Transverse colon (tissue), 4 donors: Measurements from ENCODE around the gene CHN1. TPM values are rescaled to one million over a fixed set of nuclear protein-coding genes. Genes with fewer than 3 reads are reported as not detected.

Experiments used
- DNase-seq: peaks from one replicate; pipeline ENCODE4 v3.0.0-alpha.2; 2019
- H3K27ac ChIP-seq, 4 donors: fragments of 200-600 bp; sonication (generic); 2 replicates each; pipeline ENCODE4 v1.5.1; 2016 to 2018; ENCODE audit warnings: inconsistent platforms in 4 of 4
- H3K27me3 ChIP-seq: fragments of 200-600 bp; sonication (generic); 2 replicates; pipeline ENCODE4 v1.5.1; 2017; ENCODE audit warnings: inconsistent platforms
- H3K36me3 ChIP-seq, 4 donors: fragments of 200-600 bp; sonication (generic); 2 replicates each; pipeline ENCODE4 v1.5.1; 2017 to 2019; ENCODE audit warnings: inconsistent platforms in 4 of 4
- H3K4me1 ChIP-seq, 4 donors: fragments of 200-600 bp; sonication (generic); 2 replicates each; pipeline ENCODE4 v1.5.1; 2017 to 2020; ENCODE audit warnings: inconsistent platforms in 4 of 4
- H3K4me3 ChIP-seq, 4 donors: fragments of 200-600 bp; sonication (generic); 1 replicate in 1 of 4; 2 replicates in 3 of 4; pipeline versions ENCODE4 v1.5.1 to v1.6.1; 2017 to 2019; ENCODE audit warnings: inconsistent platforms in 4 of 4
- H3K9me3 ChIP-seq, 2 donors: fragments of 200-600 bp; sonication (generic); 2 replicates each; pipeline ENCODE4 v1.5.1; 2017 to 2019; ENCODE audit warnings: inconsistent platforms in 2 of 2
- EP300 ChIP-seq: sonication (generic); formaldehyde crosslinking; IDR thresholded peaks from one replicate; pipeline ENCODE4 v1.6.1; 2017; ENCODE audit warnings: antibody characterized with exemption, low read depth
- POLR2A ChIP-seq: fragments of 450-650 bp; IDR thresholded peaks from one replicate; pipeline ENCODE4 v1.6.1; 2016; ENCODE audit warnings: antibody characterized with exemption, mild to moderate bottlenecking, moderate library complexity
- POLR2AphosphoS5 ChIP-seq, 3 donors: sonication (generic); formaldehyde crosslinking; IDR thresholded peaks; one replicate each; pipeline ENCODE4 v1.6.1; 2016; ENCODE audit warnings: antibody characterized with exemption in 3 of 3
- WGBS, 2 donors: methylation state at CpG; one replicate each; pipeline ENCODE4 v1.1.5; 2018; ENCODE audit warnings: low coverage in 1 of 2; 5-methylcytosine and 5-hydroxymethylcytosine counted together
- in situ Hi-C, 4 donors: fragments of 200-750 bp; cut with MboI; loops; one replicate each; pipeline versions ENCODE4 v1.15.0 to v1.15.1; 2017; ENCODE audit warnings: low sequenced_read_pairs in 3 of 4, low pct_ligation_motif_present in 1 of 4, low pct_unique_long_range_greater_than_20kb in 1 of 4
- intact Hi-C: fragments of 100-400 bp; cut with DNase I; formaldehyde crosslinking; loops from one replicate; pipeline ENCODE4 v1.15.1; 2023; ENCODE audit warnings: low total_unique reads
- total RNA-seq, 4 donors: library from RNA; depleted of rRNA; stranded (reverse); fragments of >200 nt; gene quantifications; one replicate each; pipeline ENCODE4 v1.1.0, GENCODE V29; 2016
- TF ChIP-seq, protein P1 (sequence below), 5 experiments: fragments of 200-600 bp in 3 of 5; fragments of 450-650 bp in 2 of 5; sonication (generic) in 3 of 5; IDR thresholded peaks; 1 replicate in 2 of 5; 2 replicates in 3 of 5; pipeline ENCODE4 v1.5.1; 2016 to 2017; ENCODE audit warnings: antibody characterized with exemption in 5 of 5, inconsistent platforms in 3 of 5, mild to moderate bottlenecking in 2 of 5, moderate library complexity in 1 of 5

Gene CHN1
- total RNA-seq, 4 donors from 2014 or later, result 1.6 to 3.2 (median 3.0) TPM; not detected in 1

DNA sequence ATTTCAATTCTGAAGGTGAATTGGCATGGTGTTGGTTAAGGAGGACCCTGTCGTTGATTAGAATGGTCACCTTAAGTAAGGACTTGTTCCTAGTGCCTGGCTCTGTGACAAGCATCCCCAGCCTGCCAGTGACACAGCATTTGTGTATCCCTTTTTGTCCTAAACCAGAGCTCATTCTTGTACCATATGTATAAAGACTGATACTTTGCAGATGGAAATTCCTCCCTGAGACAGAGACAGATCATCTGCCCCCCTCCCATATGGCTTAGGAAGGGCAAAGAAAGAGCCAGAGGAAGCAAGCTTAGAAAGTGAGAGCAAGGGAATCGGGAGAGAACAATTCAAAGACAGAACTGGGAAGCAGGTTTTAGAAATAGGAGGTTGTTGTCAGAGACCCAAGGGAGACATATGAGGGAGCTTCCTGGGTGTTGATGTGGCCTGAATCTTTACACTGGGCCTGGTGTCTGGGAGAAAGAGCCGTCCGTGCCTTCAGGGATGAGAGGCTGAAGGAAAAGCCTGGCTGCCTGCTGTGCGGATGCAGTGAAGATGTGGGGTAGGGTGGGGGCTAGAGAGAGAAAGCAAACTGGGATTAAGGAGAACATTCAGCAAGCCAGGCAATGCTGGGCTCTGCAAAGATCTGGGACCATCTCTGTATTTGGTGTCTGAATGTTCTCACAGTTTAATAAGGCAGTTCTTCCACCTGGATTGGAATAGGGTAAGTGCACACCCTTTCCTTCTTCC, 227.7 kb downstream of the CHN1 start:
- WGBS, 2 donors, result 80 to 89% methylated on average over 4 to 5 of the region's 5 CpGs
- peaks cover 0 to 3% (median 0%) of the 10 kb centered on the region in 4 donors for H3K4me1 ChIP-seq
- no peaks in the 10 kb centered on the region for H3K9me3 ChIP-seq
- no peak for DNase-seq
- no peaks in the 10 kb centered on the region for H3K27me3 ChIP-seq
- H3K4me3 ChIP-seq, result no peak overlapping the region
- H3K27ac ChIP-seq, result no peak overlapping the region
- H3K36me3 ChIP-seq, result no peaks in the 10 kb centered on the region
- intact Hi-C loops (no loop called here), in situ Hi-C loops (loop anchor here (10.0 kb wide), 2 partner anchors 207 to 217 kb away; no protein-coding TSS in a partner anchor)
- TF ChIP-seq, protein P1, sequence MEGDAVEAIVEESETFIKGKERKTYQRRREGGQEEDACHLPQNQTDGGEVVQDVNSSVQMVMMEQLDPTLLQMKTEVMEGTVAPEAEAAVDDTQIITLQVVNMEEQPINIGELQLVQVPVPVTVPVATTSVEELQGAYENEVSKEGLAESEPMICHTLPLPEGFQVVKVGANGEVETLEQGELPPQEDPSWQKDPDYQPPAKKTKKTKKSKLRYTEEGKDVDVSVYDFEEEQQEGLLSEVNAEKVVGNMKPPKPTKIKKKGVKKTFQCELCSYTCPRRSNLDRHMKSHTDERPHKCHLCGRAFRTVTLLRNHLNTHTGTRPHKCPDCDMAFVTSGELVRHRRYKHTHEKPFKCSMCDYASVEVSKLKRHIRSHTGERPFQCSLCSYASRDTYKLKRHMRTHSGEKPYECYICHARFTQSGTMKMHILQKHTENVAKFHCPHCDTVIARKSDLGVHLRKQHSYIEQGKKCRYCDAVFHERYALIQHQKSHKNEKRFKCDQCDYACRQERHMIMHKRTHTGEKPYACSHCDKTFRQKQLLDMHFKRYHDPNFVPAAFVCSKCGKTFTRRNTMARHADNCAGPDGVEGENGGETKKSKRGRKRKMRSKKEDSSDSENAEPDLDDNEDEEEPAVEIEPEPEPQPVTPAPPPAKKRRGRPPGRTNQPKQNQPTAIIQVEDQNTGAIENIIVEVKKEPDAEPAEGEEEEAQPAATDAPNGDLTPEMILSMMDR (IDR thresholded peaks at IDR 0.05), result no peak

DNA sequence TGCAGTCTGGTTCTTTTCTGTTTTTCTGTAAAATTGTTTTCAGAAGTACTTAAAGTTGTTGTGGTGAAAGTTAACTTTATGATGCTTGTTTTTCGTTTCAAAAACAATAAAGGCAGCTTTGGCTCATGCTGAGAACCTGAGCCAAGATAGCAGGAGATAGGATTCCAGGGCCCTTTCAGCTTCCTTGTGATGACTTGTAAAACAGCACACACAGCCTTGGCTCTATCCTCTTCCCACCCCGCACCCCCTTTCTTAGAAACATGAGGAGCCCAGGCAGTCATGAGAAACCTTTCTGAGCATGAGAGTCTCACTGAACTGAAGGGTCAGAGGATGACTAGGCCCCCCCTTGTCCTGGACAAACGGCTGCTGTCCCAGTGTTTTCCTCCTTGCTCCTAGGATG, 228.5 kb downstream of the CHN1 start:
- Histone ChIP-seq H3K27ac (no peak overlapping the region), H3K4me3 (no peak overlapping the region), H3K9me3 (no peaks in the 10 kb centered on the region), H3K4me1 (peaks cover 0 to 8% (median 2%) of the 10 kb centered on the region in 4 donors), H3K36me3 (no peaks in the 10 kb centered on the region), H3K27me3 (no peaks in the 10 kb centered on the region)
- 33 to 71% methylated on average over 1 to 3 of the region's 3 CpGs for WGBS, 2 donors
- TF ChIP-seq POLR2AphosphoS5 (IDR thresholded peaks at IDR 0.05) (no peak), POLR2A (no peak), EP300 (no peak)
- TF ChIP-seq, protein P1 (IDR thresholded peaks at IDR 0.05), result no peak
- intact Hi-C loops (no loop called here), in situ Hi-C loops (loop anchor here (10.0 kb wide), 2 partner anchors 208 to 218 kb away; no protein-coding TSS in a partner anchor)
- no peak for DNase-seq

DNA sequence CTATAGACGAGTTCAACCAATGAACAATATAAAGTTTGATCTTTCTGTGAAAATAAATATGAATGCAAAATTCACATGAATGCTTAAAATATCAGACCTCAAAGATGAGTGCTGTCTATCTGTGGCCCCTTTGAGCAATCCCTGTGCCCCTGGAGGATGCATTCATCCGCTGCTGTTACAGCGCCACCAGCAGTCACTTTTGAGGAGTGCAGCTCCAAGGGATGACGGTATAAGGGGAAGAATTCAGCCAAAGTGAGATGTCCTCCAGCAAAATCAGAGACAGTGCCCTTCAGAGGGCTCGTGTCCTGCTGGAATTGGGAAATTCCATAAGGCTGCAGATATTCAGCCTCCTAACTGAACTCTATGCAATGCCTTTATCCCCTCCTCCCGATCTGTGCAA, 229.0 kb downstream of the CHN1 start:
- 75 to 84% methylated on average over 6 of the region's 6 CpGs for WGBS, 2 donors
- H3K27me3 ChIP-seq, result no peaks in the 10 kb centered on the region
- in situ Hi-C loops, result loop anchor here (10.0 kb wide), 2 partner anchors 209 to 219 kb away; no protein-coding TSS in a partner anchor
- no peak overlapping the region for H3K4me3 ChIP-seq
- TF ChIP-seq POLR2A, result no peak
- no peak for TF ChIP-seq POLR2AphosphoS5 (IDR thresholded peaks at IDR 0.05)
- no peak for TF ChIP-seq EP300
- TF ChIP-seq, protein P1 (IDR thresholded peaks at IDR 0.05), result no peak
- H3K9me3 ChIP-seq, result no peaks in the 10 kb centered on the region
- intact Hi-C loops, result no loop called here
- H3K36me3 ChIP-seq, result no peaks in the 10 kb centered on the region
- no peak overlapping the region for H3K27ac ChIP-seq
- peaks cover 0 to 9% (median 2%) of the 10 kb centered on the region in 4 donors for H3K4me1 ChIP-seq
- no peak for DNase-seq

DNA sequence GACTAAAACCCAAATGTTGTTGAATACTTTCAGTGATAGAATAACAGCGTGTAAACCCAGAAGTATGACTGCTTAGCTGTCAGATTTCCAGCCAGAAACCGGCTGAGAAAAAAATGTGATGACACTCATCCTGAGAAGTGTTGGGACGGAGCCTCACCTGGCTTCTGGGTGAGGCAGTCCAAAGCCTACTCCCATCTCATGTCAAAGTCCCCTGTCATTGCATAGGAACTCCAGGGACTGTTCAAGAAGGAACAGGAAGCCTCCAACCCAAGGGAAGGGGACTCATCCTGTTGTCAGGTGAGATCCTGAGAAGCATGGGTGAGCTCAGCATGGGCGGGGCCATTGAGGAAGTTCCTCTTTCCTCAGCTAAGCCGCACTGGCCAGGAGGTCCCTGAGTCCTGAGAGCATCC, 229.6 kb downstream of the CHN1 start:
- in situ Hi-C loops (loop anchor here (10.0 kb wide), 2 partner anchors 209 to 219 kb away; no protein-coding TSS in a partner anchor), intact Hi-C loops (no loop called here)
- no peak overlapping the region for H3K27ac ChIP-seq

More for the DNA sequence above, 229.6 kb downstream of the CHN1 start:
- DNase-seq, result peak; percentile 19
- Histone ChIP-seq H3K4me1 (peaks cover 0 to 9% (median 2%) of the 10 kb centered on the region in 4 donors), H3K9me3 (no peaks in the 10 kb centered on the region), H3K4me3 (no peak overlapping the region), H3K36me3 (no peaks in the 10 kb centered on the region), H3K27me3 (no peaks in the 10 kb centered on the region)
- WGBS, 2 donors, result 67 to 81% methylated on average over 4 to 5 of the region's 5 CpGs
- TF ChIP-seq POLR2A (no peak), EP300 (no peak), POLR2AphosphoS5 (IDR thresholded peaks at IDR 0.05) (no peak)
- TF ChIP-seq, protein P1 (IDR thresholded peaks at IDR 0.05), result no peak
